HL-60 (cell line): Measurements from ENCODE around the gene KIRREL2.

Experiments
- CTCF ChIP-seq: IDR thresholded peaks from one replicate; pipeline ENCODE4 v1.5.1; 2011; ENCODE audit warnings: low read length, control low read depth, inconsistent platforms; ENCODE audit not compliant: insufficient read depth
- GABPA ChIP-seq: IDR thresholded peaks from 2 replicates; pipeline ENCODE4 v1.6.1; 2012; ENCODE audit warnings: low read depth
- POLR2AphosphoS5 ChIP-seq: IDR thresholded peaks from 2 replicates; pipeline ENCODE4 v1.6.1; 2012; ENCODE audit warnings: low read depth

GRCh38 chr19:35844482-35845214 lies 12.1 kb upstream of the KIRREL2 start:
- TF ChIP-seq CTCF (no peak), POLR2AphosphoS5 (no peak), GABPA (no peak)
